Measurements from ENCODE around the gene NLGN4Y.

NLGN4Y gene

GRCh38 chrY:14763600-14763999 lies 239.3 kb downstream of the NLGN4Y start:
- Histone ChIP-seq H3K4me3 (ENCODE audit: low read depth, low read length) (no peak overlapping the region), H3K9me3 (no peaks in the 10 kb centered on the region), H3K4me1 (no peaks in the 10 kb centered on the region), H3K27me3 (no peaks in the 10 kb centered on the region), H3K36me3 (no peaks in the 10 kb centered on the region)
- no peak for DNase-seq
- no peak for TF ChIP-seq CTCF (IDR thresholded peaks at IDR 0.05; ENCODE audit: low read depth, low read length)

- H3K4me1 ChIP-seq, result no peaks in the 10 kb centered on the region
- H3K36me3 ChIP-seq, result no peaks in the 10 kb centered on the region
- H3K27me3 ChIP-seq, result no peaks in the 10 kb centered on the region
- DNase-seq, result no peak
- no peak overlapping the region for H3K4me3 ChIP-seq (ENCODE audit: low read depth, low read length)
- TF ChIP-seq CTCF (IDR thresholded peaks at IDR 0.05; ENCODE audit: low read depth, low read length), result no peak
- H3K9me3 ChIP-seq, result no peaks in the 10 kb centered on the region
Observed at GRCh38 chrY:14778208-14778607, 253.9 kb downstream of the NLGN4Y start.

- DNase-seq, result no peak
- no peaks in the 10 kb centered on the region for H3K9me3 ChIP-seq
- no peaks in the 10 kb centered on the region for H3K36me3 ChIP-seq
- H3K4me3 ChIP-seq (ENCODE audit: low read depth, low read length), result no peak overlapping the region
- TF ChIP-seq CTCF (IDR thresholded peaks at IDR 0.05; ENCODE audit: low read depth, low read length), result no peak
- no peaks in the 10 kb centered on the region for H3K27me3 ChIP-seq
- no peaks in the 10 kb centered on the region for H3K4me1 ChIP-seq
Observed at GRCh38 chrY:14793104-14793503, 268.8 kb downstream of the NLGN4Y start.

GRCh38 chrY:14793674-14794073 lies 269.3 kb downstream of the NLGN4Y start:
- no peaks in the 10 kb centered on the region for H3K4me1 ChIP-seq
- DNase-seq, result no peak
- H3K27me3 ChIP-seq, result no peaks in the 10 kb centered on the region
- H3K4me3 ChIP-seq (ENCODE audit: low read depth, low read length), result no peak overlapping the region
- H3K9me3 ChIP-seq, result no peaks in the 10 kb centered on the region
- no peak for TF ChIP-seq CTCF (IDR thresholded peaks at IDR 0.05; ENCODE audit: low read depth, low read length)
- no peaks in the 10 kb centered on the region for H3K36me3 ChIP-seq

GRCh38 chrY:14798010-14798409 lies 273.7 kb downstream of the NLGN4Y start:
- no peak for TF ChIP-seq CTCF (IDR thresholded peaks at IDR 0.05; ENCODE audit: low read depth, low read length)
- Histone ChIP-seq H3K4me3 (ENCODE audit: low read depth, low read length) (no peak overlapping the region), H3K9me3 (no peaks in the 10 kb centered on the region), H3K4me1 (no peaks in the 10 kb centered on the region), H3K27me3 (no peaks in the 10 kb centered on the region), H3K36me3 (no peaks in the 10 kb centered on the region)
- DNase-seq, result no peak

- Histone ChIP-seq H3K36me3 (no peaks in the 10 kb centered on the region), H3K4me3 (ENCODE audit: low read depth, low read length) (no peak overlapping the region), H3K9me3 (no peaks in the 10 kb centered on the region), H3K4me1 (no peaks in the 10 kb centered on the region), H3K27me3 (no peaks in the 10 kb centered on the region)
- TF ChIP-seq CTCF (IDR thresholded peaks at IDR 0.05; ENCODE audit: low read depth, low read length), result no peak
- DNase-seq, result no peak
Observed at GRCh38 chrY:14801096-14801495, 276.8 kb downstream of the NLGN4Y start.
